Activated CD4-positive, CD25-positive, alpha-beta regulatory T cell treated with anti-CD3 and anti-CD28 coated beads, Interleukin-2, amount 50 U/mL, for 16 hours (primary cell): ENCODE measurements around the gene ROCK1.
"Not testable (repeated sequence)": the region's sequence is repeated elsewhere in the genome, so short reads cannot be mapped to it uniquely, and the experiment has no call there.

ENCODE experiments used
- DNase-seq: peaks from one replicate; pipeline ENCODE4 v3.0.0-alpha.2; 2020; ENCODE audit warnings: low read depth, low spot score

ROCK1 gene

GRCh38 chr18:21054252-21054821 is 57.3 kb downstream of the ROCK1 start:
- DNase-seq, result no peak

- DNase-seq, result no peak
These were observed 58.5 kb downstream of the ROCK1 start for GRCh38 chr18:21053127-21053526.

- no peak for DNase-seq
These were observed 59.2 kb downstream of the ROCK1 start for GRCh38 chr18:21052385-21052784.

- no peak for DNase-seq
These were observed 60.0 kb downstream of the ROCK1 start for GRCh38 chr18:21051620-21052019.

GRCh38 chr18:21049306-21049705 is 62.3 kb downstream of the ROCK1 start:
- DNase-seq, result no peak

- DNase-seq, result no peak
These were observed 64.5 kb downstream of the ROCK1 start for GRCh38 chr18:21047126-21047525.

- DNase-seq, result no peak
These were observed 71.1 kb downstream of the ROCK1 start for GRCh38 chr18:21040466-21040865.

- DNase-seq, result no peak
These were observed 73.4 kb downstream of the ROCK1 start for GRCh38 chr18:21038201-21038600.

- no peak for DNase-seq
These were observed 79.8 kb downstream of the ROCK1 start for GRCh38 chr18:21031845-21032244.

GRCh38 chr18:21018257-21018656 is 93.4 kb downstream of the ROCK1 start:
- DNase-seq, result not testable (repeated sequence)

- no peak for DNase-seq
These were observed 99.3 kb downstream of the ROCK1 start for GRCh38 chr18:21012308-21012707.

- DNase-seq, result no peak
These were observed 106.9 kb downstream of the ROCK1 start for GRCh38 chr18:21004726-21005125.

GRCh38 chr18:21000667-21001066 is 110.9 kb downstream of the ROCK1 start:
- DNase-seq, result no peak

- no peak for DNase-seq
These were observed 114.2 kb downstream of the ROCK1 start for GRCh38 chr18:20997371-20997770.

GRCh38 chr18:20996418-20996817 is 115.2 kb downstream of the ROCK1 start:
- DNase-seq, result no peak

GRCh38 chr18:20988726-20989125 is 122.9 kb downstream of the ROCK1 start:
- DNase-seq, result no peak

- no peak for DNase-seq
These were observed 136.5 kb downstream of the ROCK1 start for GRCh38 chr18:20975077-20975476.

- DNase-seq, result no peak
These were observed 139.7 kb downstream of the ROCK1 start for GRCh38 chr18:20971886-20972267.

GRCh38 chr18:20966795-20967194 is 144.8 kb downstream of the ROCK1 start:
- DNase-seq, result no peak

- no peak for DNase-seq
These were observed 148.6 kb downstream of the ROCK1 start for GRCh38 chr18:20963027-20963426.

- no peak for DNase-seq
These were observed 150.9 kb downstream of the ROCK1 start for GRCh38 chr18:20960735-20961134.

- DNase-seq, result not testable (repeated sequence)
These were observed 160.8 kb downstream of the ROCK1 start for GRCh38 chr18:20950827-20951226.
